Lower lobe of right lung (tissue), 2 donors: ENCODE results near the gene INMT. TPM values are rescaled to one million over a fixed set of nuclear protein-coding genes. Genes with fewer than 3 reads are reported as not detected.

Source experiments
- ATAC-seq, 2 donors: fragments of 200-7000 bp; cut with Tn5 transposase; one replicate each; pipeline ENCODE4 v1.9.1; 2020 to 2022; ENCODE audit warnings: mild to moderate bottlenecking in 2 of 2, moderate library complexity in 2 of 2
- DNase-seq: peaks from one replicate; pipeline ENCODE4 v3.0.0-alpha.2; 2020
- H3K27ac ChIP-seq: fragments of 200-600 bp; one replicate; pipeline ENCODE4 v1.8.0; 2022
- H3K27me3 ChIP-seq: fragments of 200-600 bp; one replicate; pipeline ENCODE4 v1.8.0; 2022; ENCODE audit warnings: low read depth
- H3K36me3 ChIP-seq: fragments of 200-600 bp; one replicate; pipeline ENCODE4 v1.8.0; 2022; ENCODE audit warnings: mild to moderate bottlenecking
- H3K4me1 ChIP-seq: fragments of 200-600 bp; one replicate; pipeline ENCODE4 v1.8.0; 2022
- H3K4me3 ChIP-seq: fragments of 200-600 bp; one replicate; pipeline ENCODE4 v1.8.0; 2022; ENCODE audit warnings: mild to moderate bottlenecking
- H3K9me3 ChIP-seq: fragments of 200-600 bp; one replicate; pipeline ENCODE4 v1.8.0; 2022
- CTCF ChIP-seq: fragments of 200-600 bp; IDR thresholded peaks from one replicate; pipeline ENCODE4 v1.8.0; 2022; ENCODE audit warnings: antibody characterized with exemption, mild to moderate bottlenecking
- intact Hi-C: fragments of 100-400 bp; cut with DNase I; formaldehyde crosslinking; loops from one replicate; pipeline ENCODE4 v1.11.0; 2022
- total RNA-seq: library from RNA; stranded (reverse); fragmentation: NEBNext Ultra II Directional; extraction: Animal tissue kit (Norgen Biotek cat#: 25700); gene quantifications from one replicate; pipeline ENCODE4 v1.2.1, GENCODE V29; 2021
- donor health status: DM: no; HTN: yes; CAD: no; lungs with severe emphysema.

INMT gene
- total RNA-seq, 1 donor from 2014 or later: 249 TPM

GRCh38 chr7:30752484-30752883 is 549 bp downstream of the INMT start:
- intact Hi-C loops: no loop called here
- H3K27me3 ChIP-seq: no peaks in the 10 kb centered on the region

GRCh38 chr7:30752979-30753378 is 1.0 kb downstream of the INMT start:
- peaks cover 14% of the 10 kb centered on the region for H3K36me3 ChIP-seq
- peaks cover 55% of the 10 kb centered on the region for H3K4me1 ChIP-seq
- intact Hi-C loops: no loop called here
- no peaks in the 10 kb centered on the region for H3K9me3 ChIP-seq
- H3K4me3 ChIP-seq: peak overlapping the region; percentile 63
- peak; percentile 4 to 13 for ATAC-seq
- no peaks in the 10 kb centered on the region for H3K27me3 ChIP-seq
- DNase-seq: peak; percentile 66
- TF ChIP-seq CTCF: no peak
- H3K27ac ChIP-seq: peak overlapping the region; percentile 83

More at GRCh38 chr7:30752484-30752883, 549 bp downstream of the INMT start:
- Histone ChIP-seq H3K9me3 (no peaks in the 10 kb centered on the region), H3K36me3 (peaks cover 14% of the 10 kb centered on the region), H3K4me3 (peak overlapping the region; percentile 63), H3K27ac (peak overlapping the region; percentile 83), H3K4me1 (peaks cover 50% of the 10 kb centered on the region)
- TF ChIP-seq CTCF: no peak
- DNase-seq: no peak
- ATAC-seq: no peak

- intact Hi-C loops: no loop called here
- peaks cover 61% of the 10 kb centered on the region for H3K4me1 ChIP-seq
- peak overlapping the region; percentile 63 for H3K27ac ChIP-seq
- DNase-seq (no peak), ATAC-seq (no peak)
- H3K9me3 ChIP-seq: no peaks in the 10 kb centered on the region
- no peaks in the 10 kb centered on the region for H3K27me3 ChIP-seq
- TF ChIP-seq CTCF: no peak
- H3K36me3 ChIP-seq: peaks cover 14% of the 10 kb centered on the region
- H3K4me3 ChIP-seq: peak overlapping the region; percentile 63
These were observed 2.5 kb downstream of the INMT start for GRCh38 chr7:30754315-30754877.

- intact Hi-C loops: no loop called here
- H3K4me3 ChIP-seq: peak overlapping the region; percentile 63
- no peaks in the 10 kb centered on the region for H3K9me3 ChIP-seq
- DNase-seq (no peak), ATAC-seq (peak; percentile 23 to 27)
- H3K4me1 ChIP-seq: peaks cover 57% of the 10 kb centered on the region
- H3K27me3 ChIP-seq: no peaks in the 10 kb centered on the region
- TF ChIP-seq CTCF: no peak
- H3K36me3 ChIP-seq: peaks cover 14% of the 10 kb centered on the region
- H3K27ac ChIP-seq: peak overlapping the region; percentile 63
These were observed 3.6 kb downstream of the INMT start for GRCh38 chr7:30755384-30756154.

- Histone ChIP-seq H3K27ac (peak overlapping the region; percentile 63), H3K4me1 (peaks cover 59% of the 10 kb centered on the region), H3K36me3 (peaks cover 14% of the 10 kb centered on the region), H3K4me3 (peak overlapping the region; percentile 3), H3K27me3 (no peaks in the 10 kb centered on the region), H3K9me3 (no peaks in the 10 kb centered on the region)
- intact Hi-C loops: no loop called here
- DNase-seq: no peak
- TF ChIP-seq CTCF: no peak
- ATAC-seq: no peak
These were observed 5.4 kb downstream of the INMT start for GRCh38 chr7:30757342-30757692.
